Natural killer cell treated with Interleukin-12 subunit alpha and Interleukin-12 subunit beta and Interleukin-15 and Interleukin-18, amount 100 ng/mL, for 72 hours (primary cell): ENCODE results near the gene CERK. TPM values are rescaled to one million over a fixed set of nuclear protein-coding genes. Genes with fewer than 3 reads are reported as not detected.
"Not testable (repeated sequence)": the region's sequence is repeated elsewhere in the genome, so short reads cannot be mapped to it uniquely, and the experiment has no call there.

Experiments used
- ATAC-seq, 2 donors: fragments of 150-1000 bp; cut with Tn5 transposase in 1 of 2; sonication (Bioruptor Pico), chemical (Tn5 transposase) in 1 of 2; 2 replicates each; pipeline ENCODE4 v1.10.0; 2021
- DNase-seq: peaks from one replicate; pipeline ENCODE4 v3.0.0; 2022; ENCODE audit warnings: low spot score
- H3K27ac Mint-ChIP-seq, 2 donors: 1 replicate in 1 of 2; 2 replicates in 1 of 2; pipeline ENCODE4 v1.8.0; 2022; ENCODE audit warnings: mixed read lengths in 2 of 2, mild to moderate bottlenecking in 1 of 2, moderate library complexity in 1 of 2
- H3K27me3 Mint-ChIP-seq, 2 donors: 1 replicate in 1 of 2; 2 replicates in 1 of 2; pipeline ENCODE4 v1.8.0; 2022; ENCODE audit warnings: mixed read lengths in 2 of 2
- H3K36me3 Mint-ChIP-seq: one replicate; pipeline ENCODE4 v1.8.0; 2022; ENCODE audit warnings: mixed read lengths
- H3K4me1 Mint-ChIP-seq, 2 donors: 1 replicate in 1 of 2; 2 replicates in 1 of 2; pipeline ENCODE4 v1.8.0; 2022; ENCODE audit warnings: low read depth in 2 of 2, mixed read lengths in 2 of 2, mild to moderate bottlenecking in 1 of 2
- H3K4me3 Mint-ChIP-seq: one replicate; pipeline ENCODE4 v1.8.0; 2022; ENCODE audit warnings: mixed read lengths
- H3K9me3 Mint-ChIP-seq: 2 replicates; pipeline ENCODE4 v1.8.0; 2022; ENCODE audit warnings: mixed read lengths
- total RNA-seq, 2 donors: library from RNA; stranded (reverse); gene quantifications; one replicate each; pipeline ENCODE4 v1.2.3, GENCODE V29; 2022

CERK gene
- total RNA-seq, 2 donors from 2014 or later, result 38.1 to 55.8 TPM

GRCh38 chr22:46639843-46640242 lies 98.2 kb downstream of the CERK start:
- H3K4me3 Mint-ChIP-seq, result no peak overlapping the region
- ATAC-seq (no peak), DNase-seq (no peak)
- peaks cover 5% of the 10 kb centered on the region for H3K9me3 Mint-ChIP-seq
- H3K4me1 Mint-ChIP-seq, result peaks cover 9 to 16% of the 10 kb centered on the region in 2 donors
- peaks cover 8% of the 10 kb centered on the region for H3K36me3 Mint-ChIP-seq
- H3K27me3 Mint-ChIP-seq, result no peaks in the 10 kb centered on the region
- no peak overlapping the region for H3K27ac Mint-ChIP-seq

DNA sequence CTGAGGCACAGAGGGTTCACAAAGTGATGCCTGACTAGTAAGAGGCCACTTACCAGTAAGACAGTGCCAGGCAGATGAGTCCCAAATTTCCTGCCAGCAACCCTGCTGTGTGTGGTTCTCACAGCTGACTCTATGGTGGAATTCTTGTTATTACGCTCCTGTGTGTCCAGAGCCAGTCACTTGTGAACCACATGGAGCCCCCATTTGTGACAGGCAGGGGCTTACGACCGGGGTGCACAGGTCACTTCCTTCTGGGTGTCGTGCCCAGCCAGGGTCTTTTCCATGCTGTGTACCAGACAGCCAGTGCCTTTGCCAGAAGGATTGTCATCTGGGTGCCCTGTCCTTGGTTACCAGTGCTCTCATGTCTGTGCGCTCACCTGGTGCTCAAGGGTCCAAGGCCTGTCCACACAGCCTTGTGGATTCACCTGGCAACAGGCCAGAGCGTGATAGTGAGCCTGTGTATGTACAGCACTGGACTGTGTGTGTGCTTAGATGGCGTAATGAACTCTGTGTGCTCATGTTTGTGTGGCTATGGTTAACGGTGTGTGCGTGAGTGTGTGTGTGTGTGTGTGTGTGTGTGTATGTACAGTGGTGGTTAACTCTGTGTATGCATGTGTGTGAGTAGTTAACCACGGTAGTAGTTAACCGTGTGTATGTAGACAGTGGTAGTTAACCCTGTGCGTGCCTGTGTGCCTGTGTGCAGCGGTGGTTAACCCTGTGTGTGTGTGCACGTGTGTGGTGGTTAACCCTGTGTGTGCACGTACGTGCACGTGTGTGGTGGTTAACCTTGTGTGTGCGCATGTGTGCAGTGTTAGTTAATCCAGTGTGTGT lies 99.2 kb downstream of the CERK start:
- Mint-ChIP-seq H3K27me3 (no peaks in the 10 kb centered on the region), H3K4me1 (peaks cover 9 to 16% of the 10 kb centered on the region in 2 donors), H3K9me3 (peaks cover 5% of the 10 kb centered on the region), H3K36me3 (peaks cover 8% of the 10 kb centered on the region), H3K27ac (no peak overlapping the region), H3K4me3 (no peak overlapping the region)
- ATAC-seq, result no peak
- no peak for DNase-seq

DNA sequence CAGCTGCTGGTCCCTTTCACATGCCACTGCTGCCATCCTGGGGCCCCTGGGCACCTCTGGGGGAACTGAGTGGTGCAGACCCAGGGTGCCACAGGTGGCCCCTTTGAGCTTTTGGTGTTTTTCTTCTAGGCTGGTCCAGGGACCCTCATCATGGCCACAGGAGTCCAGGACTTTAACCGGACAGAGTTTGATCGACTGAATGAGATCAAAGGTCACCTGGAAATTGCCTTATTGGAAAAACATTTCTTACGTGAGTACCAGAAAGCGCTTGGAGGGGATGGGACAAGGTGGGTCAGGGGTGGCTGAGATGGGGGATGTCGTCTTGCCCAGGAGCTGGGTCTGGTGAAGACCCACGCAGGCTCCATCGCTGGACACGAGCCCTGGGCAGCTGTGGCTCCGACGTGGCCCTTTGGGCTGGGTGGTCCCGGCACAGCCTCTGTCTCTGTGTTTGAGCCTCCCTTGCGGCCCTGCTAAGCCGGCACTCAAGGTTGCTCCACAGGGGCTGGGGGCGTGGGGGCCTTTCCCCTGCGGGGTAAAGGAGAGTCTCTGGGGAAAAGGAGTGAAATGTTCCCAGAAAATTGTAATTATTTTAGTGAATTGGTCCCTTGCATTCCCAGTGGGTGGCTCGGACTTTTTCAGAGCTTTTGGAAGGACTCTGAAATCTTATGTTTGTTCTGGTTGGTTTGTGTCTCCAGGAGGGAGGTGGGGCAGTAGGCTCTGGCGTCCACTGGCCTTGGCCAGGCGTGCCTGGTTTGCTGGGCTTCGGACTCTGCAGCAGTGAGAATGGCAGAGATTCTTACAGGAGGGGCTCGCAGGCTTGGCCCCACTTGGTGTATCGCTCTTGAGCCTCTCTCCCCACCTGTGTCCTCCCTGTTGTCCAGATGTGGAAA lies 100.1 kb downstream of the CERK start:
- H3K4me1 Mint-ChIP-seq, result peaks cover 6 to 11% of the 10 kb centered on the region in 2 donors
- no peaks in the 10 kb centered on the region for H3K27me3 Mint-ChIP-seq
- peaks cover 3% of the 10 kb centered on the region for H3K36me3 Mint-ChIP-seq
- DNase-seq (no peak), ATAC-seq (no peak)
- no peak overlapping the region for H3K4me3 Mint-ChIP-seq
- H3K27ac Mint-ChIP-seq, result no peak overlapping the region
- peaks cover under 1% of the 10 kb centered on the region for H3K9me3 Mint-ChIP-seq

GRCh38 chr22:46636221-46637002 lies 101.6 kb downstream of the CERK start:
- DNase-seq, result no peak
- Mint-ChIP-seq H3K4me1 (peaks cover 5 to 7% of the 10 kb centered on the region in 2 donors), H3K27ac (no peak overlapping the region), H3K4me3 (no peak overlapping the region), H3K36me3 (no peaks in the 10 kb centered on the region), H3K27me3 (no peaks in the 10 kb centered on the region), H3K9me3 (no peaks in the 10 kb centered on the region)
- no peak for ATAC-seq

DNA sequence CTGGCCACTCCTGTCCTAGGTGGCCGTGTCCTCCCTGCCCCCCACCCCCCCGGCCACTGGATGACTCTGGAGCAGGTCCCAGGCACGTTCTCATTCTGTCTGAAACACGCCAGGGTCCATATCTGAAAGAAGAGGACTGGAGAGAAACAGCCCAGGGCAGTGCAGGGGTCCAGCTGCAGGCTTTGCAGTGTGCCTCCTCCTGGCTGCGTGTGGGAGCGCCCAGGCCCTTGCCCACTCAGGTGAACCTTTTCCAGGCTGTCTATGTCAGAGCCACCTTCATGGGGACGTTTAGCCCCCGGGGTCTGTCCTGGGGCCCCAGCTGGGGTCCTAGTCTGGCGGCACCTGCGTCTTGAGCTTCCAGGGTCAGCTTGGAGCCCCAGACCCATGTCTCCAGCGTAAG lies 102.3 kb downstream of the CERK start:
- Mint-ChIP-seq H3K4me3 (no peak overlapping the region), H3K27ac (no peak overlapping the region), H3K9me3 (no peaks in the 10 kb centered on the region), H3K36me3 (no peaks in the 10 kb centered on the region), H3K27me3 (no peaks in the 10 kb centered on the region), H3K4me1 (peaks cover 5 to 7% of the 10 kb centered on the region in 2 donors)
- DNase-seq, result no peak
- no peak for ATAC-seq

DNA sequence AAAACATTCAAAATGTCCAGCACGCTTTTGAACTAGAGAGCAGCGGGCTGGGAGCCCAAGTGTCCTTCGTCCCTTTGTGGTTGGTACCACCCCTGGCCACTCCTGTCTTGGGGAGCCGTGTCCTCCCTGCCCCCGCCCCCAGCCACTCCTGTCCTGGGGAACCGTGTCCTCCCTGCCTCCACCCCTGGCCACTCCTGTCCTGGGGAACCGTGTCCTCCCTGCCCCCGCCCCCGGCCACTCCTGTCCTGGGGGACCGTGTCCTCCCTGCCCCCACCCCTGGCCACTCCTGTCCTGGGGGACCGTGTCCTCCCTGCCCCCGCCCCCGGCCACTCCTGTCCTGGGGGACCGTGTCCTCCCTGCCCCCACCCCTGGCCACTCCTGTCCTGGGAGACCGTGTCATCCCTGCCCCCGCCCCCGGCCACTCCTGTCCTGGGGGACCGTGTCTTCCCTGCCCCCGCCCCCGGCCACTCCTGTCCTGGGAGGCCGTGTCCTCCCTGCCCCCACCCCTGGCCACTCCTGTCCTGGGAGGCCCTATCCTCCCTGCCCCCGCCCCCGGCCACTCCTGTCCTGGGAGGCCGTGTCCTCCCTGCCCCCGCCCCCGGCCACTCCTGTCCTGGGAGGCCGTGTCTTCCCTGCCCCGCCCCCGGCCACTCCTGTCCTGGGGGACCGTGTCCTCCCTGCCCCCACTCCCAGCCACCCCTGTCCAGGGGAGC lies 102.9 kb downstream of the CERK start:
- H3K36me3 Mint-ChIP-seq, H3K4me1 Mint-ChIP-seq, H3K27me3 Mint-ChIP-seq, ATAC-seq, DNase-seq, H3K9me3 Mint-ChIP-seq, H3K4me3 Mint-ChIP-seq, H3K27ac Mint-ChIP-seq: not testable (repeated sequence)

Other genes with a start within 250 kb of the CERK start
- under 1 TPM; 0.14 to 0.45 TPM for gene CELSR1, start 200.6 kb downstream of the CERK start, total RNA-seq
- gene GRAMD4, start 117.9 kb downstream of the CERK start, total RNA-seq, result 10 to 100 TPM in 1 of 2 donors, 1 to 10 TPM in 1; 6.8 to 21.4 TPM
- gene TBC1D22A, start 24.4 kb upstream of the CERK start, total RNA-seq, result 10 to 100 TPM; 31.9 to 43.4 TPM